Measurements from ENCODE around the gene MEG3.

DNA sequence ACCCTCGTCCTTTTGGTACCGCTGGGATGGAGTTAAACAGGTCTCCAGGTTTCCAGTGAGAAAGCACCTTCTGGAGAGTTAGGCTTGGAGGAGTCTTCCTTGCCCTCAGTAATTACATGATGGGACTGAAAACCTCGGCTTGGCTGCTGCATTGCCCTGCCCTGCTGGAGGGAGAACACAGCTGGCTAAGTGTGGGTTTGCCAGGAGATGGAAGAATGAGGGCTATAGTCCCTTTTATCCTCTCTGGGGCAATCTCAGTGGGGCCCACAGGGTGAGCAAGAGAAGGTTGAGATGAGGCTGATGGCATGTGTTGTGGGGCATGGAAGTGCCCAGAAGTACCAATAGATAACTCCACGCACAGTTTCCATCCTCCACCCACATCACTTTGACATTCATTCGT lies 23.2 kb upstream of the MEG3 start:
- TF ChIP-seq CTCF (IDR thresholded peaks at IDR 0.05) (no peak), POLR2AphosphoS5 (IDR thresholded peaks at IDR 0.05) (no peak), POLR2A (IDR thresholded peaks at IDR 0.05) (no peak)

Data from suprapubic skin (tissue), 4 donors.